GM12864 (cell line): Measurements from ENCODE around the gene LIMK2.

Source experiments
- DNase-seq: peaks from one replicate; pipeline ENCODE4 v3.0.0-alpha.2; 2011; ENCODE audit warnings: low read depth
- H3K4me3 ChIP-seq: 2 replicates; pipeline ENCODE4 v1.5.1; 2011; ENCODE audit warnings: mild to moderate bottlenecking, low read depth, low read length, control low read depth
- CTCF ChIP-seq: IDR thresholded peaks from 2 replicates; pipeline ENCODE4 v1.5.1; 2011; ENCODE audit warnings: low read depth, mild to moderate bottlenecking, moderate library complexity, low read length, control low read depth, inconsistent platforms; ENCODE audit errors: missing control alignments

Gene LIMK2

GRCh38 chr22:31321421-31321820 lies 109.3 kb downstream of the LIMK2 start:
- TF ChIP-seq CTCF: no peak
- H3K4me3 ChIP-seq: no peak overlapping the region
- DNase-seq: no peak

GRCh38 chr22:31323578-31324550 lies 111.8 kb downstream of the LIMK2 start:
- no peak overlapping the region for H3K4me3 ChIP-seq
- no peak for TF ChIP-seq CTCF
- no peak for DNase-seq

GRCh38 chr22:31326877-31327276 lies 114.8 kb downstream of the LIMK2 start:
- TF ChIP-seq CTCF: no peak
- DNase-seq: no peak
- no peak overlapping the region for H3K4me3 ChIP-seq

- DNase-seq: no peak
- TF ChIP-seq CTCF: no peak
- no peak overlapping the region for H3K4me3 ChIP-seq
Measured at GRCh38 chr22:31327806-31328543, 115.9 kb downstream of the LIMK2 start.

- H3K4me3 ChIP-seq: no peak overlapping the region
- TF ChIP-seq CTCF: no peak
- no peak for DNase-seq
Measured at GRCh38 chr22:31328544-31328960, 116.5 kb downstream of the LIMK2 start.

- DNase-seq: no peak
- H3K4me3 ChIP-seq: no peak overlapping the region
- TF ChIP-seq CTCF: no peak
Measured at GRCh38 chr22:31329029-31329428, 116.9 kb downstream of the LIMK2 start.
